Measurements from ENCODE around the gene ASCL1.

Gene ASCL1

DNA sequence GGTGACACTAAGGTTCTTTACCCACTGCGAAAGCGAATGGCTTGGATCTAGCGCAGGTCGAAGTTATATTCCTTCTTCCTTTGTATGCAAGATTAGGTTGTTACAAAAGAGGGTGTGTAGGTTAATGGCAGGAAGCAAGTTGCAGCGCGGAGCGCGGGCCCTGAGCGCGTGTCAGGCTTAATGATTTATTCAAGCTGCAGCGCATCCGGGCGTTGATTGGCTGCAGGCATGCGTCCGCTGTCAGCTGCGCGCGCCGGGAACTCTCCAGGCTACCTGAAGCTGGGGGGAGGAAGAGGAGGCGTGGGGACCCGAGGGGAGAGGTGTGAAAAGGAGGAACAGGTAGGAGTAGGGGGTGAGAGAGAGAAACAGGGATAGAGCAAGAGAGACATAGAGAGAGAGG, 7.4 kb downstream of the ASCL1 start:
- Histone ChIP-seq H3K4me3 (ENCODE audit: low read depth, low read length) (peak overlapping the region; percentile 5; the same call in 1 of the 2 replicates), H3K27ac (ENCODE audit: extremely low read depth, low read depth, low read length) (no peak overlapping the region), H3K36me3 (ENCODE audit: control insufficient read depth in 2 of 2, insufficient read depth in 1 of 2, low read length in 2 of 2) (no peaks in the 10 kb centered on the region), H3K4me1 (ENCODE audit: control insufficient read depth, insufficient read depth, low read length) (no peaks in the 10 kb centered on the region), H3K9me3 (ENCODE audit: control insufficient read depth, insufficient read depth, low read depth, low read length) (no peaks in the 10 kb centered on the region)
- TF ChIP-seq ZNF600 (tag by site-specific recombination; IDR thresholded peaks at IDR 0.05) (no peak), CTCF (tag by site-specific recombination; IDR thresholded peaks at IDR 0.05) (no peak), ZNF610 (tag by site-specific recombination; IDR thresholded peaks at IDR 0.05; ENCODE audit: borderline replicate concordance) (no peak)
- TF ChIP-seq, protein P1, sequence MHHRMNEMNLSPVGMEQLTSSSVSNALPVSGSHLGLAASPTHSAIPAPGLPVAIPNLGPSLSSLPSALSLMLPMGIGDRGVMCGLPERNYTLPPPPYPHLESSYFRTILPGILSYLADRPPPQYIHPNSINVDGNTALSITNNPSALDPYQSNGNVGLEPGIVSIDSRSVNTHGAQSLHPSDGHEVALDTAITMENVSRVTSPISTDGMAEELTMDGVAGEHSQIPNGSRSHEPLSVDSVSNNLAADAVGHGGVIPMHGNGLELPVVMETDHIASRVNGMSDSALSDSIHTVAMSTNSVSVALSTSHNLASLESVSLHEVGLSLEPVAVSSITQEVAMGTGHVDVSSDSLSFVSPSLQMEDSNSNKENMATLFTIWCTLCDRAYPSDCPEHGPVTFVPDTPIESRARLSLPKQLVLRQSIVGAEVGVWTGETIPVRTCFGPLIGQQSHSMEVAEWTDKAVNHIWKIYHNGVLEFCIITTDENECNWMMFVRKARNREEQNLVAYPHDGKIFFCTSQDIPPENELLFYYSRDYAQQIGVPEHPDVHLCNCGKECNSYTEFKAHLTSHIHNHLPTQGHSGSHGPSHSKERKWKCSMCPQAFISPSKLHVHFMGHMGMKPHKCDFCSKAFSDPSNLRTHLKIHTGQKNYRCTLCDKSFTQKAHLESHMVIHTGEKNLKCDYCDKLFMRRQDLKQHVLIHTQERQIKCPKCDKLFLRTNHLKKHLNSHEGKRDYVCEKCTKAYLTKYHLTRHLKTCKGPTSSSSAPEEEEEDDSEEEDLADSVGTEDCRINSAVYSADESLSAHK (tag by site-specific recombination; IDR thresholded peaks at IDR 0.05): no peak
- POLR2A ChIA-PET: no interaction called here
- CTCF ChIA-PET: no interaction called here

- ChIA-PET CTCF (no interaction called here), POLR2A (no interaction called here)
- no peak overlapping the region; the same call in 1 of the 2 replicates for H3K4me3 ChIP-seq (ENCODE audit: low read depth, low read length)
- TF ChIP-seq ZNF518A (tag by site-specific recombination; conservative IDR thresholded peaks at IDR 0.05; ENCODE audit: low read depth): no peak
- no peak for TF ChIP-seq BCL11B (tag by site-specific recombination; IDR thresholded peaks at IDR 0.05; ENCODE audit: low read depth)
- no peak for TF ChIP-seq ZNF677 (tag by site-specific recombination; IDR thresholded peaks at IDR 0.05)
- TF ChIP-seq ZNF19 (tag by site-specific recombination; IDR thresholded peaks at IDR 0.05; ENCODE audit: low read depth): no peak
- no peak for TF ChIP-seq ATF2 (tag by site-specific recombination; IDR thresholded peaks at IDR 0.05; ENCODE audit: low read depth)
- TF ChIP-seq ZNF48 (tag by site-specific recombination; IDR thresholded peaks at IDR 0.05): no peak
- TF ChIP-seq, protein P1 (tag by site-specific recombination; IDR thresholded peaks at IDR 0.05): no peak
- TF ChIP-seq, protein P2, sequence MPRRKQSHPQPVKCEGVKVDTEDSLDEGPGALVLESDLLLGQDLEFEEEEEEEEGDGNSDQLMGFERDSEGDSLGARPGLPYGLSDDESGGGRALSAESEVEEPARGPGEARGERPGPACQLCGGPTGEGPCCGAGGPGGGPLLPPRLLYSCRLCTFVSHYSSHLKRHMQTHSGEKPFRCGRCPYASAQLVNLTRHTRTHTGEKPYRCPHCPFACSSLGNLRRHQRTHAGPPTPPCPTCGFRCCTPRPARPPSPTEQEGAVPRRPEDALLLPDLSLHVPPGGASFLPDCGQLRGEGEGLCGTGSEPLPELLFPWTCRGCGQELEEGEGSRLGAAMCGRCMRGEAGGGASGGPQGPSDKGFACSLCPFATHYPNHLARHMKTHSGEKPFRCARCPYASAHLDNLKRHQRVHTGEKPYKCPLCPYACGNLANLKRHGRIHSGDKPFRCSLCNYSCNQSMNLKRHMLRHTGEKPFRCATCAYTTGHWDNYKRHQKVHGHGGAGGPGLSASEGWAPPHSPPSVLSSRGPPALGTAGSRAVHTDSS (tag by site-specific recombination; IDR thresholded peaks at IDR 0.05): no peak
- TF ChIP-seq ZNF626 (tag by site-specific recombination; IDR thresholded peaks at IDR 0.05): no peak
- no peak for TF ChIP-seq ZEB2 (tag by site-specific recombination; IDR thresholded peaks at IDR 0.05)
- TF ChIP-seq ZNF585B (tag by site-specific recombination; IDR thresholded peaks at IDR 0.05): no peak
- TF ChIP-seq, protein P3, sequence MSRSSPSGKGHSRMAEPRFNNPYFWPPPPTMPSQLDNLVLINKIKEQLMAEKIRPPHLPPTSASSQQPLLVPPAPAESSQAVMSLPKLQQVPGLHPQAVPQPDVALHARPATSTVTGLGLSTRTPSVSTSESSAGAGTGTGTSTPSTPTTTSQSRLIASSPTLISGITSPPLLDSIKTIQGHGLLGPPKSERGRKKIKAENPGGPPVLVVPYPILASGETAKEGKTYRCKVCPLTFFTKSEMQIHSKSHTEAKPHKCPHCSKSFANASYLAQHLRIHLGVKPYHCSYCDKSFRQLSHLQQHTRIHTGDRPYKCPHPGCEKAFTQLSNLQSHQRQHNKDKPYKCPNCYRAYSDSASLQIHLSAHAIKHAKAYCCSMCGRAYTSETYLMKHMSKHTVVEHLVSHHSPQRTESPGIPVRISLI (tag by site-specific recombination; IDR thresholded peaks at IDR 0.05): no peak
- TF ChIP-seq ZNF571 (tag by site-specific recombination; IDR thresholded peaks at IDR 0.05): no peak
These were observed 8.0 kb downstream of the ASCL1 start for GRCh38 chr12:102965281-102966155.

More at GRCh38 chr12:102965281-102966155, 8.0 kb downstream of the ASCL1 start:
- Histone ChIP-seq H3K27ac (ENCODE audit: extremely low read depth, low read depth, low read length) (no peak overlapping the region), H3K4me1 (ENCODE audit: control insufficient read depth, insufficient read depth, low read length) (no peaks in the 10 kb centered on the region), H3K9me3 (ENCODE audit: control insufficient read depth, insufficient read depth, low read depth, low read length) (no peaks in the 10 kb centered on the region), H3K36me3 (ENCODE audit: control insufficient read depth in 2 of 2, insufficient read depth in 1 of 2, low read length in 2 of 2) (no peaks in the 10 kb centered on the region)

All from HEK293 (cell line).